Measurements from ENCODE around the gene SLC41A1.

Gene SLC41A1

GRCh38 chr1:205822397-205822796 lies 9.4 kb upstream of the SLC41A1 start:
- no peaks in the 10 kb centered on the region for H3K27me3 ChIP-seq (ENCODE audit: control insufficient read depth in 1 of 2, insufficient read depth in 2 of 2, low read length in 2 of 2)
- H3K9me3 ChIP-seq (ENCODE audit: control insufficient read depth in 1 of 2, low read length in 2 of 2), result no peaks in the 10 kb centered on the region
- no peak overlapping the region for H3K9ac ChIP-seq (ENCODE audit: low read depth in 1 of 2, low read length in 2 of 2)
- H3K4me1 ChIP-seq (ENCODE audit: control insufficient read depth in 1 of 2, insufficient read depth in 2 of 2, low read length in 2 of 2), result peaks cover 0 to 3% of the 10 kb centered on the region in 2 donors
- no peak overlapping the region for H3K27ac ChIP-seq (ENCODE audit: low read depth, low read length)
- no peaks in the 10 kb centered on the region for H3K36me3 ChIP-seq (ENCODE audit: control insufficient read depth in 1 of 2, insufficient read depth in 2 of 2, low read length in 2 of 2)
- no peak overlapping the region for H3K4me3 ChIP-seq (ENCODE audit: low read depth in 1 of 2, low read length in 2 of 2)

- H3K27ac ChIP-seq (ENCODE audit: low read depth, low read length), result no peak overlapping the region
- no peaks in the 10 kb centered on the region for H3K36me3 ChIP-seq (ENCODE audit: control insufficient read depth in 1 of 2, insufficient read depth in 2 of 2, low read length in 2 of 2)
- H3K9me3 ChIP-seq (ENCODE audit: control insufficient read depth in 1 of 2, low read length in 2 of 2), result no peaks in the 10 kb centered on the region
- peaks cover 6 to 7% of the 10 kb centered on the region in 2 donors for H3K4me1 ChIP-seq (ENCODE audit: control insufficient read depth in 1 of 2, insufficient read depth in 2 of 2, low read length in 2 of 2)
- no peak overlapping the region for H3K4me3 ChIP-seq (ENCODE audit: low read depth in 1 of 2, low read length in 2 of 2)
- H3K9ac ChIP-seq (ENCODE audit: low read depth in 1 of 2, low read length in 2 of 2), result no peak overlapping the region
- H3K27me3 ChIP-seq (ENCODE audit: control insufficient read depth in 1 of 2, insufficient read depth in 2 of 2, low read length in 2 of 2), result peaks cover 0 to 8% of the 10 kb centered on the region in 2 donors
Measured at GRCh38 chr1:205817988-205818387, 5.0 kb upstream of the SLC41A1 start.

- Histone ChIP-seq H3K4me1 (ENCODE audit: control insufficient read depth in 1 of 2, insufficient read depth in 2 of 2, low read length in 2 of 2) (peaks cover 7% of the 10 kb centered on the region in 2 donors), H3K9me3 (ENCODE audit: control insufficient read depth in 1 of 2, low read length in 2 of 2) (no peaks in the 10 kb centered on the region), H3K4me3 (ENCODE audit: low read depth in 1 of 2, low read length in 2 of 2) (no peak overlapping the region), H3K27ac (ENCODE audit: low read depth, low read length) (no peak overlapping the region), H3K36me3 (ENCODE audit: control insufficient read depth in 1 of 2, insufficient read depth in 2 of 2, low read length in 2 of 2) (no peaks in the 10 kb centered on the region), H3K9ac (ENCODE audit: low read depth in 1 of 2, low read length in 2 of 2) (no peak overlapping the region), H3K27me3 (ENCODE audit: control insufficient read depth in 1 of 2, insufficient read depth in 2 of 2, low read length in 2 of 2) (peaks cover 0 to 8% of the 10 kb centered on the region in 2 donors)
Measured at GRCh38 chr1:205817364-205817763, 4.4 kb upstream of the SLC41A1 start.

- Histone ChIP-seq H3K9me3 (ENCODE audit: control insufficient read depth in 1 of 2, low read length in 2 of 2) (no peaks in the 10 kb centered on the region), H3K4me1 (ENCODE audit: control insufficient read depth in 1 of 2, insufficient read depth in 2 of 2, low read length in 2 of 2) (peaks cover 15 to 26% of the 10 kb centered on the region in 2 donors), H3K27ac (ENCODE audit: low read depth, low read length) (peak overlapping the region; percentile 55), H3K9ac (ENCODE audit: low read depth in 1 of 2, low read length in 2 of 2) (peak overlapping the region; percentile 40 to 75), H3K27me3 (ENCODE audit: control insufficient read depth in 1 of 2, insufficient read depth in 2 of 2, low read length in 2 of 2) (peaks cover 0 to 8% of the 10 kb centered on the region in 2 donors), H3K36me3 (ENCODE audit: control insufficient read depth in 1 of 2, insufficient read depth in 2 of 2, low read length in 2 of 2) (peaks cover 0 to 5% of the 10 kb centered on the region in 2 donors), H3K4me3 (ENCODE audit: low read depth in 1 of 2, low read length in 2 of 2) (peak overlapping the region; percentile 85)
Measured at GRCh38 chr1:205813755-205814058, 709 bp upstream of the SLC41A1 start.

DNA sequence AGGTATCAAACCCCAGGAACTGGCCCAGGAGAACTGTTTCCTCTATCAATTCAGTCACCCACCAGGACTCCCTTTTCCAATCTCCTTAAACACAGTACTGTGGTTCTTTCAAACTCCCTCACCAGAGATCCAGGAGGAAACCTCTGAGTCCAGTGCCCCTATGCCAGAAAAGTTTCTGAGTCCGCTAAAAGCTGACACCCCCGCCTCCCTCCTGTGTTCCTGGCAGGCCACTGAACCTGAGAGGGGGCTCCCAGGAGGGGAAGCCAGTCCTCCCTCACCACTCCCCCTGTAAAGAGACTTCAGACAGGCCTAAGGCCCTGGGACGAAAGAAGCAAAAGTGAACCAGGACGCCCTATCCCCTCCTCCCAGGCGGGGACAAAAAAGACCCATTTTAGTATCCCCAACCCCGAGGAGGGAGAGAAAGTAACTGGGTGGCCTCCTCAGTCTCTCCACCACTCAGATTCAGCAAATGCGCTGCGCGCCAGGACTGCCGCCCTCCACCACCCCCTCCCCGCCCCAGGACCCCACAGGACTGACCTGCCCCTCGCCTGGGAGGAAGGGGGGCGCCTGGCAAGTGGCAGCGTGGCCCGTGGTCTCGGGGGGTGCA lies 624 bp downstream of the SLC41A1 start:
- Histone ChIP-seq H3K4me1 (ENCODE audit: control insufficient read depth in 1 of 2, insufficient read depth in 2 of 2, low read length in 2 of 2) (peaks cover 15 to 26% of the 10 kb centered on the region in 2 donors), H3K9ac (ENCODE audit: low read depth in 1 of 2, low read length in 2 of 2) (peak overlapping the region; percentile 55 to 68), H3K27ac (ENCODE audit: low read depth, low read length) (peak overlapping the region; percentile 55), H3K4me3 (ENCODE audit: low read depth in 1 of 2, low read length in 2 of 2) (peak overlapping the region; percentile 85), H3K27me3 (ENCODE audit: control insufficient read depth in 1 of 2, insufficient read depth in 2 of 2, low read length in 2 of 2) (peaks cover 0 to 8% of the 10 kb centered on the region in 2 donors), H3K36me3 (ENCODE audit: control insufficient read depth in 1 of 2, insufficient read depth in 2 of 2, low read length in 2 of 2) (peaks cover 0 to 5% of the 10 kb centered on the region in 2 donors), H3K9me3 (ENCODE audit: control insufficient read depth in 1 of 2, low read length in 2 of 2) (no peaks in the 10 kb centered on the region)

- H3K4me3 ChIP-seq (ENCODE audit: low read depth in 1 of 2, low read length in 2 of 2), result peak overlapping the region in 1 of 2 donors; percentile 85
- H3K4me1 ChIP-seq (ENCODE audit: control insufficient read depth in 1 of 2, insufficient read depth in 2 of 2, low read length in 2 of 2), result peaks cover 15 to 26% of the 10 kb centered on the region in 2 donors
- peaks cover 0 to 5% of the 10 kb centered on the region in 2 donors for H3K36me3 ChIP-seq (ENCODE audit: control insufficient read depth in 1 of 2, insufficient read depth in 2 of 2, low read length in 2 of 2)
- H3K9ac ChIP-seq (ENCODE audit: low read depth in 1 of 2, low read length in 2 of 2), result no peak overlapping the region
- H3K27me3 ChIP-seq (ENCODE audit: control insufficient read depth in 1 of 2, insufficient read depth in 2 of 2, low read length in 2 of 2), result peaks cover 0 to 8% of the 10 kb centered on the region in 2 donors
- no peaks in the 10 kb centered on the region for H3K9me3 ChIP-seq (ENCODE audit: control insufficient read depth in 1 of 2, low read length in 2 of 2)
- no peak overlapping the region for H3K27ac ChIP-seq (ENCODE audit: low read depth, low read length)
Measured at GRCh38 chr1:205811660-205812059, 1.3 kb downstream of the SLC41A1 start.

GRCh38 chr1:205810448-205811157 lies 2.4 kb downstream of the SLC41A1 start:
- no peak overlapping the region for H3K4me3 ChIP-seq (ENCODE audit: low read depth in 1 of 2, low read length in 2 of 2)
- no peak overlapping the region for H3K27ac ChIP-seq (ENCODE audit: low read depth, low read length)
- peaks cover 0 to 8% of the 10 kb centered on the region in 2 donors for H3K27me3 ChIP-seq (ENCODE audit: control insufficient read depth in 1 of 2, insufficient read depth in 2 of 2, low read length in 2 of 2)
- peaks cover 15 to 26% of the 10 kb centered on the region in 2 donors for H3K4me1 ChIP-seq (ENCODE audit: control insufficient read depth in 1 of 2, insufficient read depth in 2 of 2, low read length in 2 of 2)
- H3K9ac ChIP-seq (ENCODE audit: low read depth in 1 of 2, low read length in 2 of 2), result no peak overlapping the region
- no peaks in the 10 kb centered on the region for H3K9me3 ChIP-seq (ENCODE audit: control insufficient read depth in 1 of 2, low read length in 2 of 2)
- peaks cover 0 to 5% of the 10 kb centered on the region in 2 donors for H3K36me3 ChIP-seq (ENCODE audit: control insufficient read depth in 1 of 2, insufficient read depth in 2 of 2, low read length in 2 of 2)

DNA sequence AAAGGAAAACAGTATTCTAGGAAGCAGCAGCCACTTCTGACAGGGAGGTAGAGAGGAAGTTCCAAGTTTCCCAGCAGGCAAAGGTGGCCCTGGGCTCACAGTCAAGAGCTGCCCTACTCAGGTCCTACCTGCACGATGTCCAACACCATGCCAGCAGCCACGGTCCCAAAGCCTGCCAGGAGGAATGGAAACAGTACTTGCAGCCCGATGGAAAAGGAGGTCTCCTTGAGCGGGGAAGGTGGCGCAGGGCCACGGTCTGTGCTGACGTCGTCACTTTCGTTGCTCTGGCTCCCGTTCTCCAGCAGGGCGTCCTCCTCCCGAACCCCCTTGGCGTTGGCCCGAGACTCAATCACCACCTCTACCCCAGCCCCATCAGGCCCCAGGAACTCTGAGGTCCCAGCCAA lies 3.1 kb downstream of the SLC41A1 start:
- H3K27me3 ChIP-seq (ENCODE audit: control insufficient read depth in 1 of 2, insufficient read depth in 2 of 2, low read length in 2 of 2), result peaks cover 0 to 8% of the 10 kb centered on the region in 2 donors
- no peak overlapping the region for H3K9ac ChIP-seq (ENCODE audit: low read depth in 1 of 2, low read length in 2 of 2)
- H3K4me3 ChIP-seq (ENCODE audit: low read depth in 1 of 2, low read length in 2 of 2), result no peak overlapping the region
- peaks cover 15 to 26% of the 10 kb centered on the region in 2 donors for H3K4me1 ChIP-seq (ENCODE audit: control insufficient read depth in 1 of 2, insufficient read depth in 2 of 2, low read length in 2 of 2)
- H3K36me3 ChIP-seq (ENCODE audit: control insufficient read depth in 1 of 2, insufficient read depth in 2 of 2, low read length in 2 of 2), result peaks cover 0 to 5% of the 10 kb centered on the region in 2 donors
- no peak overlapping the region for H3K27ac ChIP-seq (ENCODE audit: low read depth, low read length)
- H3K9me3 ChIP-seq (ENCODE audit: control insufficient read depth in 1 of 2, low read length in 2 of 2), result no peaks in the 10 kb centered on the region

DNA sequence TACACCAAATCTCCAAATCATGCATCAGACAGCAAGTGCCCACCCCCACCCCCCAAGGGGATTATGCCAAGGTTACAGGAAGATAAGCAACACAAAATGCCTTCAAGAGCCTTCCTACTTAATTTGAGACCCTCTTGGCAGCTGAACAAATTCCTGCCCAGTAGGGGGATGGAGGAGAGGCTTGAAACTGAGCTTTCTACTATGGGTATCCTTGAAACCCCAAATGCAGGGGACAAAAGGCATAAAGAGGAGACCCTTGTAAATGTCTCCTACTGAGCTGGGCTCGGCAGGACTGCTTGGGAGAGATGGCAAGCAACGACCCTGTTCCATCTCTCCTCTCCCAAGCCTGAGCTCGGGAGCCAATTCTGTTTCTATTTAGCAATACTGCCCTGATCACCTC lies 3.5 kb downstream of the SLC41A1 start:
- Histone ChIP-seq H3K4me3 (ENCODE audit: low read depth in 1 of 2, low read length in 2 of 2) (no peak overlapping the region), H3K27ac (ENCODE audit: low read depth, low read length) (no peak overlapping the region)

DNA sequence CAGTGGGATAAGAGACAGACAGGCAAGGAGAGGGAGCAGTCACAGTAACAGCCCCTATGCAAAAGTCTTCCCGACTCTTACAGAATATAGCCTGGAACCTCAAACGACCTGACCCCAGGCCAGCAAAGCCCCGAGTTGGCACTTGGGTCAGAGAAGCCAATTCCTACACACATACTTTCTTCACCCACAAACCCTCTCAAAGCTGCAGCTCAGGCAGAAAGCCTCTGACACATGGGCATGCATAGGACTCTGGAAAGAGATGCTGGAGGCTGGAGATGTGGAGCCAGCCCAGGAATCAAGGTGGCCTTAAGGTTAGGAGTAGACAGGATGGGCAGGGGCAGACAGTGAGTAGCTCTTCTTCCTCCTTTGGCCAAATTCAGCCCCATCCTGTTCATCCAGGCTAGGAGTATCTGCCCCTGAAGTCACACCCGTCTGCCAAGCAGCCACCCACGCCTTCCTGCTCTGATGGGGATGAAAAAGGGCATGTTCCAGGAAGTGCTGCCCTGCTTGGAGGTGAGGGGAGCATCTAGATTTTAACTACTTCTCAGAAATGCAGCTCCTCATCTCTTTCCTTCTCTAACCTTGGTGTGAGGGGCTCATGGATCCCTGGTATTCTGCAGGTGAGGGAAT lies 7.8 kb downstream of the SLC41A1 start:
- Histone ChIP-seq H3K36me3 (ENCODE audit: control insufficient read depth in 1 of 2, insufficient read depth in 2 of 2, low read length in 2 of 2) (peaks cover 0 to 5% of the 10 kb centered on the region in 2 donors), H3K4me1 (ENCODE audit: control insufficient read depth in 1 of 2, insufficient read depth in 2 of 2, low read length in 2 of 2) (peaks cover 0 to 6% of the 10 kb centered on the region in 2 donors), H3K9me3 (ENCODE audit: control insufficient read depth in 1 of 2, low read length in 2 of 2) (no peaks in the 10 kb centered on the region), H3K4me3 (ENCODE audit: low read depth in 1 of 2, low read length in 2 of 2) (no peak overlapping the region), H3K27me3 (ENCODE audit: control insufficient read depth in 1 of 2, insufficient read depth in 2 of 2, low read length in 2 of 2) (no peaks in the 10 kb centered on the region), H3K27ac (ENCODE audit: low read depth, low read length) (no peak overlapping the region), H3K9ac (ENCODE audit: low read depth in 1 of 2, low read length in 2 of 2) (no peak overlapping the region)

More for the DNA sequence above, 3.5 kb downstream of the SLC41A1 start:
- Histone ChIP-seq H3K27me3 (ENCODE audit: control insufficient read depth in 1 of 2, insufficient read depth in 2 of 2, low read length in 2 of 2) (peaks cover 0 to 8% of the 10 kb centered on the region in 2 donors), H3K9ac (ENCODE audit: low read depth in 1 of 2, low read length in 2 of 2) (no peak overlapping the region), H3K9me3 (ENCODE audit: control insufficient read depth in 1 of 2, low read length in 2 of 2) (no peaks in the 10 kb centered on the region), H3K4me1 (ENCODE audit: control insufficient read depth in 1 of 2, insufficient read depth in 2 of 2, low read length in 2 of 2) (peaks cover 15 to 26% of the 10 kb centered on the region in 2 donors), H3K36me3 (ENCODE audit: control insufficient read depth in 1 of 2, insufficient read depth in 2 of 2, low read length in 2 of 2) (peaks cover 0 to 5% of the 10 kb centered on the region in 2 donors)

Measured in duodenal mucosa (tissue), 2 donors.